HG03175 (cell line): ENCODE measurements around the gene SLC43A2.

Source experiments
- ATAC-seq: cut with Tn5 transposase; IDR thresholded peaks from one replicate; pipeline ENCODE4 v1.9.1; 2021; ENCODE audit warnings: mild to moderate bottlenecking, moderate library complexity; ENCODE audit not compliant: unreplicated experiment

SLC43A2 gene

DNA sequence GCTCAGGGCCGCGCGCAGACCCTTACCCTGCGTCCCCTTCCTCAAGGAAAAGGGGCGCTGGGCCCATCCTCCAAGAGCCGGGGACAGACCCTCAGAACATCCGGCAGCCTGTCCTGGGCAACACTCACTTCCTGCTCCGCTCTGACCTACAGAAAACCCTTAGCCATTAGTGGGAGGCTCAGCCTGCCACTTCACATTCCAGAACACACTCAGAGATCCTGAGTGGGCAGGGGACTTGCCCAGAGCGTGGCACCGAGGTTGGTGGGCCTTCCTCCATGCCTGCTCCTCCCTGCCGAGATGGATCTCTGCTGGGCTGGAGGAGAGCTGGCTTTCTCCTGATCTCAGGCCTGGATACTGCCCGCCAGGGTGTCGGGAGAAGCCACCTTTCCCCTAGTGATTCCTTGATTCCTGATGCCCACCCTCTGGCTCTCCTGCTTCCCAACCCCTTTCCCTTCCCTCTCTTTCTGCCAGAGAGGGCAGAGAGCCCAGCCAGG, 15.4 kb upstream of the SLC43A2 start:
- no peak for ATAC-seq

GRCh38 chr17:1643293-1643998, 14.8 kb upstream of the SLC43A2 start:
- no peak for ATAC-seq

DNA sequence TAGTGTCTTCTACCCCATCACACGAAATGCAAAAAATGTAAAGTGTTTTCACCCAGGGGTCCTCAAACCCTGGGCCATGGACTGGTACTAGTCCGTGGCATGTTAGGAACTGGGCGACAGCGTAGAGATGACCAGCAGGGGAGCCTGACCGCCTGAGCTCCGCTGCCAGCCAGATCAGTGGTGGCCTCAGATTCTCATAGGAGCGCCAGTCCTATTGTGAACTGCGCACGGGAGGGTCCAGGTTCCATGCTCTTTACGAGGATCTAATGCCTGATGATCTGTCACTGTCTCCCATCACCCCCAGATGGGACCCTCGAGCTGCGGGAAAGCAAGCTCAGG, 12.4 kb upstream of the SLC43A2 start:
- no peak for ATAC-seq

- ATAC-seq: no peak
Observed at GRCh38 chr17:1640329-1641064, 11.9 kb upstream of the SLC43A2 start.

DNA sequence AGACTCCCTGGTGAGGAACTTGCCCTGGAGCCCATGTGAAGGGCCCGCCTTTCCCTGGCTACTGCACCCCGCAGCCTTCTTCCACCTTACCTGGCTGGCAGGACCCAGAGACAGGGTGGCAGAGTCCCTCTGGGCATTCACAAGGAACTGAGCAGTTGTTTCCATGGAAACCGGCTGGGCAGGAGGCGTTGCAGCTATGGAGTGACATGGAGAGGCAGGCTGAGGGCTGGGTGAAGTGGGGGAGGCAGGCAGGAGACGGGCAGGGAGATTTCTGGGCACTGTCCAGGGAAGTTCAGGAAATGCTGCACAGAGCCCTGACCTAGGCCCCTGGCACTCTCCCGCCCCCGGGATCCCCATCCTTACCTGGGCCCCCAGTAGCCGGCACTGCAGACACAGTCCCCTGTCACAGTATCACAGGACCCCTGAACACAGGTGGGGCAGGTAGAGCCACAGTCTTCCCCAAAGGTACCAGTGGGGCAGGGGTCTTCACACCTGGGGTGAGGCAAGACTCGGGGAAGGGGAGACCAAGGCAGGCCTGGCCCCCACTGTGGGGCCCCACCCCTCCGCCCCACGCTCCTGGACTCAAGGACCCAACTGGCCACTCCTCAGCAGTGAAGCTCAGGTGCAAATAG, 11.0 kb upstream of the SLC43A2 start:
- ATAC-seq: no peak

GRCh38 chr17:1638624-1639300, 10.1 kb upstream of the SLC43A2 start:
- no peak for ATAC-seq

DNA sequence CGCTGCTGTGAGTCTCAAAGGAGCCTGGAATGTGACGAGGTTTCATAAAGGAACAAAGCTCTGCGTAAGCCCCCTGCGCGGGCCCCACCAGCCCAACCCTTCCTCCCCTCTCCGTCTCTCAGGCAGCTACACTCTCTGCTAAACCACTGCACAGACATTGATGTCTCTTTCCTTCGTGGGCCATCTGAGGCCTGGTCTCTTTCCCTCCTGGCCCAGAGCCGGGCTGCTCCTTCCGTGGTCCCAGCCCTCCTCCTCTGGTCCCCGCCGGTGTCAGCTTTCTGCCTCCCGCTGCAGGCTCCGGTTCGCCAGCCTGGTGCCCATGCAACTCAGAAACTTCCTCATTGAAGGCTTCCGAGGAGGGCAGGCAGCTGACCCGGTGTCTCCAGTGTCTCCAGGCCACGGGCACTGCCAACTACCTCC, 9.5 kb upstream of the SLC43A2 start:
- no peak for ATAC-seq

DNA sequence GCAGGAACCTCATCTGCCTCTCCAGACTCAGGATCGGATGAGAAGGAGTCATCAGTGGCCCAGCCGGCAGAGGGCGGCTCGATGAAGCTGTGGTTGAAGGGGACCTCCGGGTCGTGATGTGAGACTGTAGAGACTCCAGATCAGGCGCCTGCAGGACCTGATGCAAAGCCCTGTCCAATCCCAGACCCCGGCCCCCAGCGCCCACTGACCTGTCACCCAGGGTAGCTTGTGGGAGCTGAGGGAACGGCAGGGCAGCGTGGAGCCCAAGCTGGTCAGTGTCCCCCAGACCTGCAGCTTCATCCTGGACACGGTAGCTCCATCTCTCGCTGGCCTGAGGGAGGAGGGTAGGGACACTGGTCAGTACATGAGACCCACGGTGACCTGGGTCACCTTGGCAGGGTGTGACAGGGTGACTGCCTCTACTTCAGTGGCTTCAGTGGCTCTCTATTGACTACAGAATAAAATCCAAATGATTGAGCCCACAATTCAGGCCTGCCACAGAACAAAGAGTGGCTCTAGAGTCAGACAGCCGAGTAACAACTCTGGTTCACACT, 8.2 kb upstream of the SLC43A2 start:
- no peak for ATAC-seq

GRCh38 chr17:1635675-1636465, 7.2 kb upstream of the SLC43A2 start:
- no peak for ATAC-seq

DNA sequence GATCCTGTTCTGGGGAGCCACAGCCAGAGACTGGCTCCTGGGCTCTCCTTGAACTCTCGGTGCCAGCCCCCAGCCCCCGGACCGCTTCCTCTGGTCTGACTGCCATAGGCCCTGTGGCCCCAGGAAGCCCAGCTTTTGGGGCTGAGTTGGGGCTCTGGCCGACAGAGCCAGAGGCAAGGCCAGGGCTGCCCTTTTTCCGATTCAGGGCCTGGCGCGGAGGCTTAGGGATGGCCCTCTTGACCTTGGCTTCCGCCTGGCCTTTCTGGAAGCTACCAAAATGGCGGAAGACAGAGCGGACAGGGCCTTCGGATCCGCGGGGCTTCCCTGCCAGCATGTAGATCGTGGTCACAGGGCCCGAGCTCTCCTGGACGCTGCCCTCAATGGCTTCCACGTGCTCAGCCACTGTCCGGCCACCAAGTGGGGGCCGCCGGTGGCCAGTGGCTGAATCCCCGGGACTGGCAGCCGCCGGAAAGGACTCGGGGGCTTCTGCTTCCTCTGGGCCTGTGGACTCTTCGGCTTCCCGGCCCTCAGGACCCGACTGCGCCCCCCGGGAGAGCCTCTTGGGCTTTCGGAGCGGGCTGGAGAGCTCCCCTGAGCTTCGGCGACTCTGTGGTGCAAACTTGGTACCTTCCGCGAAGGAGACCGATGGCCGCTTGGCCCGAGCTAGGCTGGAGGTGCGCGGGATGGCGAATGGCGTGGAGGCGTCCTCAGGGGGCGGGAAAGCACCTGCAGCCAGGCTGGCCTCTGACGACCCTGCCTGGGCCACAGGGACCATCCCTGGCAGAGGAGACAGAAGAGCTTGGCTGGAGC, 6.4 kb upstream of the SLC43A2 start:
- no peak for ATAC-seq

GRCh38 chr17:1630662-1631061, 2.0 kb upstream of the SLC43A2 start:
- no peak for ATAC-seq

DNA sequence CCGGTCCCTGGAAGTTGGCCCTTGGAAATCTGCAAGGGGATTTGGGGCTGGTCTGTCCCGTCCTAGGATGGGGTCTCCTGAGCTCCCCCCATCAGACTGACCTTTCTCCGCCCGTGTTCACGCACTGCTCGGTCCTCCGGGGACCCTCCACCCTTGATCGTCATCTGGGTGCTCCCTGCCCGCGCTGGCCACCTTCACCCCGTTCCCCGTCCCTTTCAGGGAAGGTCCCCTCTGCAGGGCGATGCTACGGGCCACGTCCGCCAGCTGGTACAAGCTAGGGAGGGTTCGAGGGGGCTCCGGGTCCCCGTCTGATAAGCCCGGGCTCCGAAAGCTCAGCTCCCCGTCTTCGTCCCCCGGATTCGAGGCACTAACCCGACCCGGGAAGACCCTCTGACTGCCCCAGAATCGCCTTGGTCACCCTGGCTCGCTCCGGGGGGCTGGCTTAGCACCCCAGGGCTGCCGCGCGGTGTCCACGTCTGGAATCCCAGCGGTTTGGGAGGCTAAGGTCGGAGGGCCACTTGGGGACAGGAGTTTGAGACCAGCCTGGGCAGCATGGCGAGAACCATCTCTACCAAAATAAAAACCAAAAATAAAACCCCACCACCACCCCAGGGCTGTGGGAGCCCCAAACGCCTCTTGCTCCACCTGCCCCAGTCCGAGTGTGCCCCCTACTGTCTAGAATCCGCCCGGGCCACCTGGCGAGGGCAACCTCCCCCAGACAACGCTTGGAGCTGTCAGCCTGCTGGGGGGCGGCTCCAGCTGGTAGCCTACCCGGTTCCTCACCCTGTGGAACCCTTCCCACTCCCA, 1.1 kb upstream of the SLC43A2 start:
- ATAC-seq: no peak

GRCh38 chr17:1628856-1629503, 346 bp upstream of the SLC43A2 start:
- peak; percentile 54 for ATAC-seq

GRCh38 chr17:1627182-1627981, 1.3 kb downstream of the SLC43A2 start:
- ATAC-seq: no peak

DNA sequence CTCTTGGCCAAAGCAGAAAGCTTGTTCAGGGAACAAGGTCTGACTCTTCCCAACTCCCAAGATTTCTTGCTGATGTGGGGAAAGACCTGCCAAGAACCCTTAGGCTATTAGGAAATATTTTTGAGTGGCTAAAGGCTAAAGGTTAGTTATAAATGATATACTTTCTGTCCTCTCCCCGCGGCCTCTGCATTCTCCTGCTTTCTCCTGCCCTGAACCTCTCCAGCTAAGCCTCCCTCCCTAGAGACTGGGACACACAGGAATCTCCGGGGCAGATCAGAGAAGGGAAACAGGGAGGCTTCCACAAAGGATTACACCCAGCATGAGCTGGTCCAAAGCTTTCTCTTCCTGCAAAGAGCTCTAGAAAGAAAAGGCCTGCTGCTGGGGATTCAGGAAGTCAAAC, 2.3 kb downstream of the SLC43A2 start:
- no peak for ATAC-seq

DNA sequence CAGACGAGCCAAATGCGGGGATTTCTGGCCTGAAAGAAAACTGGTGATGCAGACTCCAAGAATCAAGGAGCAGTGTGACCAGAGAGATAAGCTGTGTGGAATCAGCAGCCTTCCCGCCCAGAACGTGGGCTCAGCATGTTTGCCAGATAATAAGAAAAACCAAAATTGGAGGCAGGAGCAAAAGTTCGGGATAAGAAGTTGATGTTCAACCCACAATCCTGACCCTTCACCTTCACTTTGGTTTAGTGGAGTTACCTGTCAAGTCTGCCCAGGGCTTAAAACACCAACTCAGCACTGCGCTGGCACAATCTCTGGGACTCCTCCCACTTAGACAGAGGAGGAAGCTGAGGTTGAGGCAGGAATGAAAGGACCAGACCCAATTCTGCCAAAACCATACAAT, 3.1 kb downstream of the SLC43A2 start:
- ATAC-seq: no peak

GRCh38 chr17:1625053-1625452, 3.6 kb downstream of the SLC43A2 start:
- no peak for ATAC-seq
